K562 (cell line): ENCODE measurements around the gene CRK. TPM values are rescaled to one million over a fixed set of nuclear protein-coding genes. Genes with fewer than 3 reads are reported as not detected.

Source experiments
- CHD2 ChIP-seq: IDR thresholded peaks from 2 replicates; pipeline ENCODE4 v1.6.1; 2011; ENCODE audit warnings: low read depth, low read length
- CLOCK ChIP-seq: fragments of 250-450 bp; sonication (Bioruptor Pico); IDR thresholded peaks from 2 replicates; pipeline ENCODE4 v1.4.0; 2020; ENCODE audit warnings: mild to moderate bottlenecking, moderate library complexity, borderline replicate concordance
- HEY1 ChIP-seq: fragments of 250-450 bp; sonication (Bioruptor Pico); IDR thresholded peaks from 2 replicates; pipeline ENCODE4 v1.5.0; 2020; ENCODE audit warnings: mild to moderate bottlenecking, moderate library complexity, borderline replicate concordance
- NCOA4 ChIP-seq: fragments of 450-650 bp; IDR thresholded peaks from 2 replicates; pipeline ENCODE4 v1.6.1; 2018; ENCODE audit warnings: mild to moderate bottlenecking; ENCODE audit not compliant: partially characterized antibody
- RHOXF2B ChIP-seq: fragments of 250-450 bp; sonication (Bioruptor Pico); conservative IDR thresholded peaks from 2 replicates; pipeline ENCODE4 v1.5.1; 2021
- SP2 ChIP-seq: IDR thresholded peaks from 2 replicates; pipeline ENCODE4 v1.6.1; 2011; ENCODE audit warnings: mild to moderate bottlenecking, low read depth, low read length, moderate library complexity; ENCODE audit not compliant: poor library complexity, severe bottlenecking; ENCODE audit errors: extremely low read depth
- ZNF165 ChIP-seq: fragments of 250-450 bp; sonication (Bioruptor Pico); IDR thresholded peaks from 2 replicates; pipeline ENCODE4 v1.4.0; 2020; ENCODE audit warnings: borderline replicate concordance
- polyA plus RNA-seq, 8 experiments: library from polyadenylated mRNA; depleted of rRNA in 4 of 8; stranded (reverse) in 5 of 8; unstranded in 3 of 8; fragments of >200 nt; fragmentation: Nextera tagmentation in 2 of 8; fragmentation: Illumina TruSeq in 1 of 8; extraction: Ambion mirVana in 2 of 8; extraction: Trizol in 1 of 8; gene quantifications; 2 replicates each; pipeline versions ENCODE4 v1.2.1 to v1.2.3, GENCODE V29; 2011 to 2014; ENCODE audit warnings: inconsistent platforms in 1 of 8, missing spikeins in 1 of 8
- total RNA-seq, 7 experiments: library from RNA; depleted of rRNA in 6 of 7; stranded (reverse); fragments of >200 nt in 6 of 7; fragmentation: Illumina TruSeq in 2 of 7; extraction: Trizol in 2 of 7; gene quantifications; 2 replicates each; pipeline versions ENCODE4 v1.2.1 to v1.2.3, GENCODE V29; 2011 to 2021; ENCODE audit warnings: low replicate concordance in 1 of 7
- TF ChIP-seq, protein P1 (sequence below): IDR thresholded peaks from 3 replicates; pipeline ENCODE4 v1.6.1; 2011; ENCODE audit warnings: borderline replicate concordance, mild to moderate bottlenecking; ENCODE audit not compliant: insufficient read length, insufficient read depth

CRK gene
- total and polyA plus RNA-seq, 9 of the 15 experiments (the other 6 are each of a cell fraction or from before 2014, with no cell fraction given), result 13.1 to 40.2 (median 26.1) TPM

- TF ChIP-seq, protein P1, sequence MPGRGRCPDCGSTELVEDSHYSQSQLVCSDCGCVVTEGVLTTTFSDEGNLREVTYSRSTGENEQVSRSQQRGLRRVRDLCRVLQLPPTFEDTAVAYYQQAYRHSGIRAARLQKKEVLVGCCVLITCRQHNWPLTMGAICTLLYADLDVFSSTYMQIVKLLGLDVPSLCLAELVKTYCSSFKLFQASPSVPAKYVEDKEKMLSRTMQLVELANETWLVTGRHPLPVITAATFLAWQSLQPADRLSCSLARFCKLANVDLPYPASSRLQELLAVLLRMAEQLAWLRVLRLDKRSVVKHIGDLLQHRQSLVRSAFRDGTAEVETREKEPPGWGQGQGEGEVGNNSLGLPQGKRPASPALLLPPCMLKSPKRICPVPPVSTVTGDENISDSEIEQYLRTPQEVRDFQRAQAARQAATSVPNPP, result no peak
- TF ChIP-seq CHD2, result no peak
- no peak for TF ChIP-seq ZNF165
- no peak for TF ChIP-seq NCOA4
- no peak for TF ChIP-seq SP2
- TF ChIP-seq HEY1, result no peak
- no peak for TF ChIP-seq RHOXF2B (CRISPR knock-in tag)
- no peak for TF ChIP-seq CLOCK
Measured at GRCh38 chr17:1414001-1414574, 41.9 kb downstream of the CRK start (continued).
